Spleen (tissue), 7 donors: Measurements from ENCODE around the gene RTN4R.

ENCODE experiments used
- POLR2A ChIP-seq, 3 donors: fragments of 450-650 bp; IDR thresholded peaks; one replicate each; pipeline ENCODE4 v1.5.1; 2017; ENCODE audit warnings: antibody characterized with exemption in 3 of 3, mild to moderate bottlenecking in 1 of 3
- TF ChIP-seq, protein P1 (sequence below), 11 experiments: fragments of 200-600 bp in 7 of 11; fragments of 450-650 bp in 4 of 11; sonication (generic) in 4 of 11; IDR thresholded peaks in 8 of 11; conservative IDR thresholded peaks in 3 of 11; 1 replicate in 7 of 11; 2 replicates in 4 of 11; pipeline versions ENCODE4 v1.4.0 to v1.8.0; 2016 to 2021; ENCODE audit warnings: antibody characterized with exemption in 11 of 11, inconsistent platforms in 4 of 11, mild to moderate bottlenecking in 1 of 11
- donor health status: DM: no; HTN: no; CAD: no; lungs with moderate emphysema.
- donor health status: DM: no; HTN: no; CAD: no.
- donor health status: DM: no; HTN: no; CAD: no.

DNA sequence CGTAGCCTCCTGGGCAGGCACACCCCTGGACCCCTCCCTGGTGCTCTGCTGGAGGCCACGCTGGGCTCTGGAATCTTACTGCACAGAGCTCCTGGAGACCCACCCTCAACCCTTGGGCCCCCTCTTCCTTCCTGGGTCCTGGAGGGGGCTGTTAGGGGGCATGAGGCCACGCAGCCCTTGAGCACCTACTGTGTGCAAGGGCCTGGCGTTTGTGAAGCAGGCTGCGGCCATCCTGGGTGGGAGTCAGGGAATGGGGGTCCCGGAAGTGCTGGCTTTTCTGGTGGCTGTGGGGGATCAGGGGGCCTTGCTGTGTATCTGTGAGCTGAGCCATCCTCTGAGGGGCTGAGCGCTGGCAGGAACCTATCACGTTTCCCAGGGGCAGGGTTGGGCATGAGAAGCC is 76.3 kb downstream of the RTN4R start:
- TF ChIP-seq, protein P1, sequence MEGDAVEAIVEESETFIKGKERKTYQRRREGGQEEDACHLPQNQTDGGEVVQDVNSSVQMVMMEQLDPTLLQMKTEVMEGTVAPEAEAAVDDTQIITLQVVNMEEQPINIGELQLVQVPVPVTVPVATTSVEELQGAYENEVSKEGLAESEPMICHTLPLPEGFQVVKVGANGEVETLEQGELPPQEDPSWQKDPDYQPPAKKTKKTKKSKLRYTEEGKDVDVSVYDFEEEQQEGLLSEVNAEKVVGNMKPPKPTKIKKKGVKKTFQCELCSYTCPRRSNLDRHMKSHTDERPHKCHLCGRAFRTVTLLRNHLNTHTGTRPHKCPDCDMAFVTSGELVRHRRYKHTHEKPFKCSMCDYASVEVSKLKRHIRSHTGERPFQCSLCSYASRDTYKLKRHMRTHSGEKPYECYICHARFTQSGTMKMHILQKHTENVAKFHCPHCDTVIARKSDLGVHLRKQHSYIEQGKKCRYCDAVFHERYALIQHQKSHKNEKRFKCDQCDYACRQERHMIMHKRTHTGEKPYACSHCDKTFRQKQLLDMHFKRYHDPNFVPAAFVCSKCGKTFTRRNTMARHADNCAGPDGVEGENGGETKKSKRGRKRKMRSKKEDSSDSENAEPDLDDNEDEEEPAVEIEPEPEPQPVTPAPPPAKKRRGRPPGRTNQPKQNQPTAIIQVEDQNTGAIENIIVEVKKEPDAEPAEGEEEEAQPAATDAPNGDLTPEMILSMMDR (IDR thresholded peaks at IDR 0.05 in 8 of 11, conservative IDR thresholded peaks at IDR 0.05 in 3 of 11): no peak
- no peak for TF ChIP-seq POLR2A (IDR thresholded peaks at IDR 0.05)
